A549 (cell line): ENCODE measurements around the gene COMTD1. TPM values are rescaled to one million over a fixed set of nuclear protein-coding genes. Genes with fewer than 3 reads are reported as not detected.
"Not testable (repeated sequence)": the region's sequence is repeated elsewhere in the genome, so short reads cannot be mapped to it uniquely, and the experiment has no call there.

Source experiments
- ATAC-seq, 2 experiments: fragments of 200-7000 bp in 1 of 2; fragments of >200 bp in 1 of 2; cut with Nextera tagmentation in 1 of 2; cut with Tn5 transposase in 1 of 2; 3 replicates each; pipeline versions ENCODE4 v1.8.0 to v1.9.1; 2018 to 2020; ENCODE audit warnings: mild to moderate bottlenecking in 1 of 2, moderate library complexity in 1 of 2
- CTCF ChIA-PET: fragments of 300-600 bp; sonication (Branson Sonifier 250); formaldehyde crosslinking; extraction: SDS; loops from one replicate; lab custom pipeline; 2021; ENCODE audit warnings: antibody characterized with exemption, inconsistent platforms; lab: Yijun Ruan, JAX
- POLR2A ChIA-PET: fragments of 350-600 bp; formaldehyde crosslinking; extraction: SDS; loops from one replicate; lab custom pipeline; 2021; ENCODE audit warnings: antibody characterized with exemption, inconsistent platforms; lab: Yijun Ruan, JAX
- DNase-seq, 2 experiments: peaks; one replicate each; pipeline versions ENCODE4 v3.0.0 to v3.0.0-alpha.2; 2011 to 2016; ENCODE audit warnings: low read depth in 1 of 2, low spot score in 1 of 2
- FAIRE-seq: peaks from 2 replicates; lab custom pipeline; 2011; peaks lifted over from hg19 to GRCh38; lab: Jason Lieb, UNC
- H3K27ac ChIP-seq, 2 experiments: fragments of >200 bp; sonication (Bioruptor Twin); formaldehyde crosslinking; 3 replicates each; pipeline ENCODE4 v1.5.1; 2016 to 2017
- H3K4me1 ChIP-seq: fragments of >200 bp; sonication (Bioruptor Twin); formaldehyde crosslinking; 3 replicates; pipeline ENCODE4 v1.6.1; 2016
- H3K4me2 ChIP-seq: fragments of >200 bp; sonication (Bioruptor Twin); formaldehyde crosslinking; 3 replicates; pipeline ENCODE4 v1.6.1; 2016
- H3K4me3 ChIP-seq: fragments of >200 bp; sonication (Bioruptor Twin); formaldehyde crosslinking; 3 replicates; pipeline ENCODE4 v1.5.1; 2016
- H3K9me3 ChIP-seq: fragments of >200 bp; sonication (Bioruptor Twin); formaldehyde crosslinking; 3 replicates; pipeline ENCODE4 v1.6.1; 2016
- CBX8 ChIP-seq: fragments of 200-600 bp; sonication (generic); IDR thresholded peaks from 2 replicates; pipeline ENCODE4 v1.6.1; 2016
- CHD2 ChIP-seq: fragments of 150-350 bp; IDR thresholded peaks from 2 replicates; pipeline ENCODE4 v1.6.1; 2014; ENCODE audit warnings: low read length; ENCODE audit not compliant: partially characterized antibody
- EP300 ChIP-seq, 2 experiments: fragments of >200 bp; sonication (Bioruptor Twin); formaldehyde crosslinking; IDR thresholded peaks; 2 replicates in 1 of 2; 3 replicates in 1 of 2; pipeline ENCODE4 v1.6.1; 2016 to 2017
- FOSL2 ChIP-seq, 2 experiments: fragments of 450-650 bp in 1 of 2; fragments of >200 bp in 1 of 2; sonication (Bioruptor Twin) in 1 of 2; formaldehyde crosslinking; IDR thresholded peaks; 2 replicates each; pipeline versions ENCODE4 v1.5.0 to v1.6.1; 2016 to 2020; ENCODE audit warnings: mild to moderate bottlenecking in 1 of 2, moderate library complexity in 1 of 2
- GATA3 ChIP-seq: IDR thresholded peaks from 2 replicates; pipeline ENCODE4 v1.6.1; 2012; ENCODE audit warnings: borderline replicate concordance
- HOXA7 ChIP-seq: fragments of 250-450 bp; sonication (Bioruptor Pico); IDR thresholded peaks from 2 replicates; pipeline ENCODE4 v1.5.0; 2020; ENCODE audit warnings: mild to moderate bottlenecking, moderate library complexity
- KDM1A ChIP-seq: fragments of 200-600 bp; sonication (generic); IDR thresholded peaks from 2 replicates; pipeline ENCODE4 v1.6.1; 2016; ENCODE audit warnings: low read depth, mild to moderate bottlenecking
- KDM5A ChIP-seq: fragments of 200-600 bp; sonication (generic); IDR thresholded peaks from 2 replicates; pipeline ENCODE4 v1.6.1; 2016; ENCODE audit warnings: antibody characterized with exemption, mild to moderate bottlenecking
- WGBS: methylation state at CpG from one replicate; pipeline ENCODE4 v1.1.6; 2017; ENCODE audit errors: missing lambda C conversion rate; 5-methylcytosine and 5-hydroxymethylcytosine counted together
- polyA plus RNA-seq, 4 experiments: library from polyadenylated mRNA; depleted of rRNA in 3 of 4; stranded (reverse); fragments of >200 nt; fragmentation: RNase III in 1 of 4; extraction: RNeasy Plus Mini Kit Qiagen cat#74134 plus additional on column Dnase treatment in 1 of 4; gene quantifications; 2 replicates in 3 of 4; 3 replicates in 1 of 4; pipeline ENCODE4 v1.2.3, GENCODE V29; 2011 to 2017
- TF ChIP-seq, protein P1 (sequence below): IDR thresholded peaks from 2 replicates; pipeline ENCODE4 v1.6.1; 2012; ENCODE audit warnings: low read depth, borderline replicate concordance
- TF ChIP-seq, protein P2 (sequence below): fragments of >200 bp; sonication (Bioruptor Twin); formaldehyde crosslinking; IDR thresholded peaks from 2 replicates; pipeline ENCODE4 v1.6.1; 2016
- TF ChIP-seq, protein P3 (sequence below): IDR thresholded peaks from 2 replicates; pipeline ENCODE4 v1.6.1; 2012

The COMTD1 gene
- polyA plus RNA-seq, 2 of the 4 experiments (the other 2 are of a cell fraction) = 9.8 to 34.2 TPM

DNA sequence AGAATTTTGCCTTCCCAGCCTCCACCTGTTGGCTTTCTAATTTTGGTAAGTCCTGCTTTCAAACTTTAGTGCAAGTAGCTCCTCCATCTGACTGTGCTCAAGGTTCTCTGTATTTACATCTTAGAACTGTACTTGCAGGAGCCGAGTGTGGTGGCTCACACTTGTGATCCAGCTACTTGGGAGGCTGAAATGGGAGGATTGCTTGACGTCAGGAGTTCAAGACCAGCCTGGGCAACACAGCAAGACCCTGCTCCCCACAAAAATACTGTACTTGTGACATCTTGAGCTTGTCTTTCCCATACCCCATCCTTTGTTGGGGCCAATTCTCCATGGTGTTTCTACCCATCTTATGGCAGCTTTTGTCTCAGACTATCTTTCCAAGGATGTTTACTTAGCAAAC, 29.8 kb downstream of the COMTD1 start:
- TF ChIP-seq CBX8 (no peak), KDM5A (no peak)
- ATAC-seq = no peak
- no peak for FAIRE-seq
- no peaks in the 10 kb centered on the region for H3K9me3 ChIP-seq
- POLR2A ChIA-PET = interaction anchor here (0.6 kb wide), 2 partner anchors 86 to 94 kb away, joined by 3 to 9 read pairs; partner anchors contain the start of gene SAMD8
- no peak overlapping the region for H3K4me3 ChIP-seq
- 83% methylated on average over 2 of the region's 2 CpGs for WGBS
- CTCF ChIA-PET = interaction anchor here (0.9 to 8.6 kb wide), 8 partner anchors 11 to 669 kb away, joined by 3 to 119 read pairs (median 4); partner anchors contain the start of genes COMTD1 and SAMD8
- DNase-seq = no peak
- H3K4me2 ChIP-seq = no peak overlapping the region
- H3K4me1 ChIP-seq = peaks cover 59% of the 10 kb centered on the region
- peak overlapping the region in 1 of 2 experiments; percentile 23; a peak in 1 of 6 replicates for H3K27ac ChIP-seq

DNA sequence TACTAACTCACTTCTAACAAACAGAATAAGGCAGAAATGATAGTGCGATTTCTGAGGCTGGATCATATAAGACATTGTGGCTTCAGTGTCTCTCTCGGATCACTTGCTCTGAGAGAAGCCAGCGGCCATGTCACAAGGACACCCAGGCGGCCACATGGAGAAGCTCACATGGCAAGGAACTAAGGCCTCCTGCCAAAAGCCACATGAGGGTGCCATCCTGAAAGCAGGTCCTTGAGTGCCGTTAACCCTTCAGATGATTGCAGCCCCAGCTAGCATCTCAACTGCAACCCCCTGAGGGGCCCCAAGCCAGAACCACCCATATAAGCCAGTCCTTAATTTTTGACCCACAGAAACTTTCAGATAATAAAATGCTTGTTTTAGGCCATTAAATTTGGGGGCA, 32.0 kb downstream of the COMTD1 start:
- POLR2A ChIA-PET = no interaction called here
- WGBS = 93% methylated on average over 5 of the region's 5 CpGs
- no peak for ATAC-seq
- H3K9me3 ChIP-seq = no peaks in the 10 kb centered on the region
- no peak overlapping the region; the same call in 2 of the 3 replicates for H3K4me2 ChIP-seq
- DNase-seq = no peak
- FAIRE-seq = no peak
- H3K4me3 ChIP-seq = no peak overlapping the region
- no peak for TF ChIP-seq FOSL2 (IDR thresholded peaks at IDR 0.05)
- TF ChIP-seq FOSL2 (CRISPR knock-in tag; IDR thresholded peaks at IDR 0.05) = no peak
- no peak for TF ChIP-seq CHD2
- TF ChIP-seq, protein P1, sequence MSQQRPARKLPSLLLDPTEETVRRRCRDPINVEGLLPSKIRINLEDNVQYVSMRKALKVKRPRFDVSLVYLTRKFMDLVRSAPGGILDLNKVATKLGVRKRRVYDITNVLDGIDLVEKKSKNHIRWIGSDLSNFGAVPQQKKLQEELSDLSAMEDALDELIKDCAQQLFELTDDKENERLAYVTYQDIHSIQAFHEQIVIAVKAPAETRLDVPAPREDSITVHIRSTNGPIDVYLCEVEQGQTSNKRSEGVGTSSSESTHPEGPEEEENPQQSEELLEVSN = no peak
- TF ChIP-seq EP300 (IDR thresholded peaks at IDR 0.05) = no peak
- TF ChIP-seq HOXA7 = no peak
- TF ChIP-seq GATA3 = no peak
- TF ChIP-seq KDM1A = no peak
- no peak for TF ChIP-seq KDM5A
- H3K4me1 ChIP-seq = peaks cover 51% of the 10 kb centered on the region
- H3K27ac ChIP-seq = peak overlapping the region; percentile 80 to 84; a peak in 5 of 6 replicates
- CTCF ChIA-PET = interaction anchor here (0.6 to 4.9 kb wide), 6 partner anchors 11 to 377 kb away, joined by 3 to 24 read pairs (median 4); partner anchors contain the start of gene COMTD1

DNA sequence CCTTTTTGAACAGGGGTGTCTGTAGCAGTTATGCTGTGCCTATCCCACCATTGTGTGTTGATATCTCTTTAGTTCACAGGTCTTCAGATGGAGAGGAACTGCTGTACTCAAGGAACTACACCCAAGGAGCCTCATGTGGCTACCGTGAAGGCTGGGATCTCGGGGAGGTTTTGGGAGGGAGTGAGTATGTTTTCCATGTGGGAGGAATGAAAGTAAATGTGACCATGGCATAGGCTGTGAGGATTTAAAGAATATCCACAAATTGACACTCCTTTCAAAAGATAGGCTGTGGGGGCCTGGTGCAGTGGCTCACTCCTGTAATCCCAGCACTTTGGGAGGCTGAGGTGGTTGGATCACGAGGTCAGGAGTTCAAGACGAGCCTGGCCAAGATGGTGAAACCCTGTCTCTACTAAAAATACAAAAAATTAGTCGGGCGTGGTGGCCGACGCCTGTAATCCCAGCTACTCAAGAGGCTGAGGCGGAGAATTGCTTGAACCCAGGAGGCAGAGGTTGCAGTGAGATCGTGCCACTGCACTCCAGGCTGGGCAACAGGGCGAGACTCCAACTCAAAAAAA, 32.6 kb downstream of the COMTD1 start:
- Histone ChIP-seq H3K27ac (peak overlapping the region; percentile 80 to 84), H3K4me2 (peak overlapping the region; percentile 55), H3K4me1 (peaks cover 50% of the 10 kb centered on the region)
- H3K9me3 ChIP-seq, DNase-seq, FAIRE-seq, H3K4me3 ChIP-seq: not testable (repeated sequence)
- POLR2A ChIA-PET = interaction anchor here (8.6 kb wide), 1 partner anchor 7 kb away, joined by 53 read pairs; the partner anchor contains the start of gene VDAC2
- CTCF ChIA-PET = interaction anchor here (0.6 to 4.9 kb wide), 7 partner anchors 12 to 943 kb away, joined by 3 to 24 read pairs (median 4); partner anchors contain the start of gene COMTD1
- 70% methylated on average over 11 of the region's 11 CpGs for WGBS
- peak; percentile 23 to 36; a peak in 3 of 6 replicates for ATAC-seq

DNA sequence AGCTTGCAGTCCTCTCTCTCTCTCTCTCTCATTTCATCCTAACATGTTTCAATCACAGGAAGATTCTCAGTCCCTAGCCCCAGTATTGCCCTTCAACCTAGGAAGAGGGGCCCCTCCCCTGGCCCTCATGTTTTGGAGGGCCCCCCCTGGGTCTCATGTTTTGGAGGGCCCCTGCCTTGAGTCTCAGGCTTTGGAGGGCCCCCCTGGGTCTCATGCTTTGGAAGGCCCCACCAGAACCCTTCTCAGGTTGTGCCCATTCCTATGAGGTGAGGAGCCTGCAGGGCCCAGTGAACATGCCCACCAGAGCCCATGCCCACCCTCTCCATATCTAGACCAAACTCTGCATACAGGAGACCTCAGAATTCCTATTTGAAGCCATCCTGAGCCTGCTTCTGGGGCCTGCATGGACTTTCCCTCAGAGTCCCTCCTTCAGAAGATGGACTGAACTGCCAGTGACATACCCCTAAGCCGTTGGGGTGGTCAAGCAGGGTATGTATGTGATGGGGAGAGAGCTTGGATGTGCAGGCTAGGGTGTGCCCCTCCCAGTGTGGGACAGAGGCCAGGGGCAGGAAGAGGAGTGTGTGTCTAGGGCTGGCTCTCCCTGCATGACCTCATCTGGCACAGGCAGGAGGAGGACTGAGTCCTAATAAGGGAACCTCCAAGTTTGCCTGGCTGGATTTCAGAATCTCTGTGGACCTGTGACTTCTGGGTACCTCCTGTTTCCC, 33.3 kb downstream of the COMTD1 start:
- H3K4me2 ChIP-seq = peak overlapping the region; percentile 55
- FAIRE-seq (no peak), DNase-seq (peak; percentile 40 to 81), ATAC-seq (peak; percentile 79 to 90; a peak in 5 of 6 replicates)
- peak overlapping the region; percentile 80 to 84 for H3K27ac ChIP-seq
- H3K4me1 ChIP-seq = peaks cover 50% of the 10 kb centered on the region
- no peak overlapping the region for H3K4me3 ChIP-seq
- WGBS = 0% methylated on average over 1 of the region's 1 CpG
- ChIA-PET POLR2A (interaction anchor here (8.6 kb wide), 1 partner anchor 8 kb away, joined by 53 read pairs; the partner anchor contains the start of gene VDAC2), CTCF (interaction anchor here (1.0 to 4.9 kb wide), 6 partner anchors 10 to 33 kb away, joined by 3 to 24 read pairs (median 4); partner anchors contain the start of gene COMTD1)
- H3K9me3 ChIP-seq = no peaks in the 10 kb centered on the region
- TF ChIP-seq, protein P2, sequence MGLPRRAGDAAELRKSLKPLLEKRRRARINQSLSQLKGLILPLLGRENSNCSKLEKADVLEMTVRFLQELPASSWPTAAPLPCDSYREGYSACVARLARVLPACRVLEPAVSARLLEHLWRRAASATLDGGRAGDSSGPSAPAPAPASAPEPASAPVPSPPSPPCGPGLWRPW = no peak
- TF ChIP-seq, protein P1 = no peak
- TF ChIP-seq, protein P3, sequence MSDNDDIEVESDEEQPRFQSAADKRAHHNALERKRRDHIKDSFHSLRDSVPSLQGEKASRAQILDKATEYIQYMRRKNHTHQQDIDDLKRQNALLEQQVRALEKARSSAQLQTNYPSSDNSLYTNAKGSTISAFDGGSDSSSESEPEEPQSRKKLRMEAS = 0 out of 2 replicates have a peak, but pooled peaks have one; percentile 17
